Measurements from ENCODE around the gene MAB21L4.
"Not testable (repeated sequence)": the region's sequence is repeated elsewhere in the genome, so short reads cannot be mapped to it uniquely, and the experiment has no call there.

The MAB21L4 gene

DNA sequence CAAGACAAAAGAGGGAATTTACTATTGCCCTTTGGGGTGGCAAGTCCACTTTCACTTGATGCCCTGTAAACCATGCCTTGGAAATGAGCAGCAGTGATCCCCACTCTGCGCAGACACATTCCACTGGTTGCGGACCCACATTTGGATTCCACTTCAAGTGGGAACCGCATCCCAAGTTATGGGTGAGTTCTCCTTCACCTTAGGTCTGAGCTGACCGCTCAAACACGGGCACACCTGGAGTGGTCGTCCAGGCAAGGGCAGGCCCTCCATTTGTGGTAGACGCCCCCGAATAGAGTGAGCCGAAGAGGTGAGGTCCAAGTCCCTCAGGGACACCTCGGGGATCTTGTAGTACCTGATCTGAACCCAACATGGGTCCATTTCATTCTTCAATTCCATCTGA is 37.1 kb downstream of the MAB21L4 start:
- DNase-seq (ENCODE audit: low read depth, low spot score): no peak

DNA sequence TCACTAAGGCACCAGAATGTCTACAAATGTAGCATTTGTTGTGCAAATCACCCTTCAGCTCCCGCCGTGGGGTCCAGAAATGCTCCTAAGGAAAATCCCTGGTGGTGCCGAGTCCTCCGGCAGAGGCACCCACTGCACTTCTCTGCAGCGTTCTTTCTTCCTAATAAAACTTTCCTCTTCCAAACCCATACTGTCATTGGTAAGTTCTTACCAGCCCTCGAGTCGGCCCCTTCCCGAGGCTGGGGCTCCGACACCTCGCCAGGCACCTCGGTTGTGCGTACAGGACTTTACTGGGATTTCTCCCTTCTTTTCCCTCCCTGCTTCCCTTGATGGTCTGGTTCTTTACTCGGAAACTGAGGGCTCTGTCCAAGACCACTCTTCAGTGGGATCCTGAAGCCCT is 37.6 kb downstream of the MAB21L4 start:
- DNase-seq (ENCODE audit: low read depth, low spot score): no peak

GRCh38 chr2:240857039-240858008 is 38.6 kb downstream of the MAB21L4 start:
- no peak for DNase-seq (ENCODE audit: low read depth, low spot score)

DNA sequence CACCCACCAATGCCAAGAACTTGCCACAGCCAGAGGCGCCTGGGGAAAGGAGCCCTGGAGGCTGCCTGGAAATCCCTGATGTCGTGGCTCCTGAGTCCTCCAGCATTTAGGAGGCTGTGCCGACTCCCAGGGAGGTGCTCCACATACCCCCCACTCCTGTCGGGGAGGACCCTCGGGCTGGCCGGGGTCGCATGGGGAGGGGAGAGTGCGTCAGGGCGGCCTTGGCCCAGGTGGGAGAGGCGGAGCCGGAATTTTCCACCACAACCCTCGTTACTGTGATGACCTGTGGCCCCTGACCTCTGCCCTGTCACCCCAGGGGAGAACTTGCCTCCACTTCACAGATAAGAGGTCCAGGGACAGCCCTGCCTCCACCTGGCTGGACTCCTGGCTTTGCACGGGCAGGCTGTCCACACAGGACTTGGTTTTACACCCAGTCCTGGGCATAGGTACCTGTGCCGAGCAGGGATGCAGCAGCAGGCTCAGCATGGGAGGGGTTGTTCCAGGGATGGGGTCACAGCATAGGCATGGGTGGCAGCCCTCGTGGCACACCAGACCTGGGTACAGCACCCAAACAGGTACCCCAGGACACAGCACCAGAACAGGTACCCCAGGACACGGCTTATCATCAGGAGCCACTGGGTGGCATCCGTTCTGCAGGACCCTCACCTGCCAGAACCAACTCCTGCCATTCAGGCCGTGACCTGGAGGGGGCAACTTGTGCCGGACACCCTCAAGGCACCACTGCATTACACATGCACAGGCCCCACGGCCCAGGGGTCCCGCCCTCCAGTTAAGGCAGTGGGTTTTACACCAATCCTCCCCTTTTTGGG is 39.6 kb downstream of the MAB21L4 start:
- DNase-seq (ENCODE audit: low read depth, low spot score): peak; percentile 28

DNA sequence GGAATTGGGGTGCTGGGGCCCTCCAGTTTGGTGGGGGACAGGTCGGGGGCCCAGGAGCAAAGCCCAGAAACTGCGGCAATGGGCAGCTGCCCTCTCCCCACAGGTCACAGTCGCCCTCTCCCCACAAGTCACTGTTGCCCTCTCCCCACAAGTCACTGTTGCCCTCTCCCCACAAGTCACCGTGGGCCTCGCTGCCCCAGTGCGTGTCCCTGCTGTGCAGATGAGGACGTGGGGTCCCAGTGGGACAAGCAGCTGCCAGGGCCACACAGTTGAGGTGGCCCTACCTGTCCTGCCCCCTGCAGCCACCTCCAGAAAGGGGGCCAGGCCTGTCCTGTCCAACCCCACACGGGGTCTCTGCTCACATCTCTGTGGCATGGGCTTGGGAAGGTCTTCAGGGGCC is 40.3 kb downstream of the MAB21L4 start:
- DNase-seq (ENCODE audit: low read depth, low spot score): no peak

GRCh38 chr2:240852671-240853314 is 43.2 kb downstream of the MAB21L4 start:
- no peak for DNase-seq (ENCODE audit: low read depth, low spot score)

GRCh38 chr2:240851078-240851991 is 44.6 kb downstream of the MAB21L4 start:
- DNase-seq (ENCODE audit: low read depth, low spot score): peak; percentile 57

- DNase-seq (ENCODE audit: low read depth, low spot score): no peak
Observed at GRCh38 chr2:240850756-240851077, 45.2 kb downstream of the MAB21L4 start.

- DNase-seq (ENCODE audit: low read depth, low spot score): no peak
Observed at GRCh38 chr2:240850026-240850425, 45.9 kb downstream of the MAB21L4 start.

DNA sequence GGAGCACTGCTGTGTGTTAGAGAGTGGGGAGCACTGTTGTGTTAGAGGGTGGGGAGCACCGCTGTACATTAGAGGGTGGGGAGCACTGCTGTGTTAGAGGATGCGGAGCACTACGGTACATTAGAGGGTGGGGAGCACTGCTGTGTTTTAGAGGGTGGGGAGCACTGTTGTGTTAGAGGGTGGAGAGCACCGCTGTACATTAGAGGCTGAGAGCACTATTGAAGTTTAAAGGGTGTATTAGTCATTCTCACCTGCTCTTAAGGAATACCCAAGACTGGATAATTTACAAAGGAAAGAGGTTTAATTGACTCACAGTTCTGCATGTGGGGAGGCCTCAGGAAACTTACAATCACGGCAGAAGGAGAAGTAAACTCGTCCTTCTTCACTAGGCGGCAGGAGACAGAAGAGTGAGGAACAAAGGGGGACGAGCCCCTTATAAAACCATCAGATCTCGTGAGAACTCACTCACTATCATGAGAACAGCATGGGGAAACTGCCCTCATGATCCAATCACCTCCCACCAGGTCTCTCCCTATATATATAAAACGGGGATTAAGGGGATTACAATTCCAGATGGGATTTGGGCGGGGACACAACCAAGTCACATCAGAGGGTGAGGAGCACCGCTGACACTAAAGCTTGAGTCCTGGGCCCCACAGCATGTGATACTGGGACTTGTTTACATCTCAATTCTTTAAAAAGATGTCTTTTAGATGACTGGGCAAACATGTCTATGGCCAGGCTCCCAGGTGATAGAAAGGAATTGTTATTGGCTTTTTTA is 46.9 kb downstream of the MAB21L4 start:
- no peak for DNase-seq (ENCODE audit: low read depth, low spot score)

DNA sequence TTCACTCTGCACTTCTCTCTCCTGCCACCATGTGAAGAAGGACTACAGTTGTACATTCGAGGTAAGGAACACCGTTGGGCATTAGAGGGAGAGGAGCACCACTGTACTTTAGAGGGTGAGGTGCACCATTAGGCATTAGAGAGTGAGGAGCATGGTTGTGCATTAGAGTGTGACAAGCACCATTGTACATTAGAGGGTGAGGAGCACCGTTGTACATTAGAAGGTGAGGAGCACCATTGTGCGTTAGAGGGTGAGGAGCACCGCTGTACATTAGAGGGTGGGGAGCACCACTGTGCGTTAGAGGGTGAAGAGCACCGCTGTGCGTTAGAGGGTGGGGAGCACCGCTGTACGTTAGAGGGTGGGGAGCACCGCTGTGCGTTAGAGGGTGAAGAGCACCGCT is 48.1 kb downstream of the MAB21L4 start:
- DNase-seq (ENCODE audit: low read depth, low spot score): no peak

DNA sequence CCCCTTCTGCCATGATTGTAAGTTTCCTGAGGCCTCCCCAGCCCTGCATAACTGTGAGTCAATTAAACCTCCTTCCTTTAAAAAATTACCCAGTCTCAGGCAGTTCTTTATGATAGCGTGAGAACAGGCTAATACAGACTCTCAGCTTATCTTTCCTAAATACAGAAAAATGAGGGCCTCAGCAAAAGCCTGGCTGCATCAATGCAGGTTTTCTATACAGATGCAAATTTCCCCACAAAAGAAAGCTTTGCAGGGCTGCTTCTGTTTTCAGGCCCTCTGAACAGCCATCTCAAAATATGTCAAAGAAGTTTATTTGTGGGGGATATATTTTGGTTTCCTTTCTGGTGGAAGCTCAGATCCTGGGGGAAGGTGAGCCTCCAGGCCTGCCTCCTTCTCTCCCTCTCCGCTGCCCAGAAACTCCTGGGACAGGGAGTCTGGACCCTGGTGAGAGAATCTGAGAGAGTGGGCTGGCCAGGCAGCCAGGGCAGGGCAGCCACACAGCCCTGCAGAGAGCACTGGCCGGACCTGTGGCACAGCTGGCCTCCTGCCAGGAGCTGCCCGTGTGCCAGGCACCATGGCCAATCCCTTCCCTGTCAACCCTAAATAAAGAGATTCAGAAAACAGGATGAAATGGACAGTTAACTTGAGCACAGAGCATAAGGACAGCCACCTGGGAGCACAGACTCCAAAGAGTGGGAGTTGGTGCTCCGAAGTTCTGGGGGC is 48.9 kb downstream of the MAB21L4 start:
- no peak for DNase-seq (ENCODE audit: low read depth, low spot score)

- DNase-seq (ENCODE audit: low read depth, low spot score): not testable (repeated sequence)
Observed at GRCh38 chr2:240846309-240846708, 49.6 kb downstream of the MAB21L4 start.

DNA sequence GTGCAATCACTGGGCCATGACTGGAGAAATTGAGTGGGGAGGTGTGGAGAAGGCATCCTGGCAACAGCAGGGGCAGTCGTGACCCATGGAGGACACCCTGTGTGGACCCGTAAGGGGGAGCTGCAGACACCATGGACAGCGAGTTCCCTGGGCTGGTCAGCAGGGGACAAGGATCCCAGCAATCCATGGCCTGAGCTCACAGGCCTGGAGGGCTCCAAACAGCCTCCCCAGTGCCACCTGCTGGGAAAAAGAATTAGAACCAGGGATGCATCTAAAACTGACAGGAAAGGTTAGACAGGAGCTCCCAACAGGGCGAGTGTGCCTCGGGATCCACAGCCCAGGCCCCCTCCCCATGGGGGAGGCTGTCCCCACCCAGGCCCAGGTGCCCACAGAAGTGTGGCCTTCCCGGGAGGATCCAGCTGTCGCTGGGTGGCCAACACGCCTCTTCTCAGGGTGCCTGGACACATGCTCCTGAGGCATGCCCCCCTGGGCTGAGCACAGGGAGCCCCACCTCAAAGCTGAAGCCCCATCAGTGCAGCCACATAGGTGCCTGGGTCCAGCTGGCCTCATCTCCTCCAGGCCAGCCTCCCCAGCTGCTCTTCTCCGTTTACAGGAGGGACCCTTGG is 55.4 kb downstream of the MAB21L4 start:
- no peak for DNase-seq (ENCODE audit: low read depth, low spot score)

DNA sequence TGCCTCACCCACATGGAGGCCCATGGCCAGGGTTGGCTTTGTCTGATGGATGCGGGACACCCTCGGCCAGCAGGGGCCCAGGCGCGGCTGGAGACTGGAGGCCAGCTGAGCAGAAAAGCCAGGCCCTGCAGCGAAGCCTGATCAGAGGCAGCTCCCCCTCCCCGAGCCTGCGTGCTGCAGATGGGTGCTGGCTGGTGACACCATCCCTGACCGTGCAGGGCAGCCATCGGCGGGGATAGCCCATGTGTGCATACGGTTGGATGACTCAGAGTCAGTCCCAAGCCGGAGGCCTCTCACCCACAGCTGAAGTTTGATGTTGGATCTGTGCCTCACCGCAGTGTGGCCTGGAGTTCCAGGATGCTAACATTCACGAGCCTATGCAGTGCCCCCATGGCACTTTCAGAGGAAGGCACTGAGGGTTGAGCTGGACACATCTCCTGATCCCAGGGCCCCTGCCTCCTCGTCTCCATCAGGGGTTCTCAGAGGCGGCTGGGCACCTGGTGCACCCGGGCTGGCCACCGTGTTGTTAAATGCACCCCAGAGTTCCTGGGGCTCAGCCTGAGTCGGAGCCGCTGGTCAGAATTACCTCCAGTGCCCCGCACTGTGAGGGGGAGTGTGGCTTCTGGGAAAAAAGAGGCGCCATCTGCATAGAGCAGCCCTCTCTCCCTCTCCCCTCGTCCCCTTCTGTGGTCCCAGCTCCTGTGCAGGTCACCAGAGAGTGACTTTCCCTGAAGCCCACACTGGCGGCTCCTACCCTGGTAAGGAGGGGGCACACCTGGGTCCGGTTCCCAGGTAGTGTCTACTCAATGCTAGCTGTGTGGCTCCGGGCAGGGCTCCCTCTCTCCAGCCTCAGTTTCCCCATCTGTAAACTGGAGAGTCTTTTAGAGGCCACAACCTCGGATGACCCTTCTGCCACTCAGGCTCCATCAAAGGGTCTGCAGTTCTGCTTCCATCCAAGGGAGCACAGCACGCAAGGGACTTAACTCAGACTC is 56.5 kb downstream of the MAB21L4 start:
- no peak for DNase-seq (ENCODE audit: low read depth, low spot score)

DNA sequence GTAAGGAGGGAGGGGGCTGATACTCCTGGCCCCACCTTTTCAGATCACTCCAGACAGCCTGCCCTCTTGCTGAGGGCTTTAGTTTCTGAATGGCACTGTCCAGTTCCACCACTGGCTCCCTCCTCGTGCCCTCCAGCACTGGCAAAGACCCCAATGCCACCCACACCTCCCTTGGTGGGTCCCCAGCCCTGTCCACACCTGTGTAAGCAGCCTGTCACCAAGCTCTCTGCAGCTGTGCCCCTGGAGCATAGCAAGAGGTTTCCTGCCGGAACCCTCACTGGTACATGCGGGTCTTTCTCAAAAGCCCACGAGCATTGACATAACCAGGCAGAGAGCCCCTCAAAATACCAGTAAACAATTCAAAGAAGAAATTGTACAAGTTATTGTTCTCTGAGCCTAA is 58.3 kb downstream of the MAB21L4 start:
- DNase-seq (ENCODE audit: low read depth, low spot score): no peak

DNA sequence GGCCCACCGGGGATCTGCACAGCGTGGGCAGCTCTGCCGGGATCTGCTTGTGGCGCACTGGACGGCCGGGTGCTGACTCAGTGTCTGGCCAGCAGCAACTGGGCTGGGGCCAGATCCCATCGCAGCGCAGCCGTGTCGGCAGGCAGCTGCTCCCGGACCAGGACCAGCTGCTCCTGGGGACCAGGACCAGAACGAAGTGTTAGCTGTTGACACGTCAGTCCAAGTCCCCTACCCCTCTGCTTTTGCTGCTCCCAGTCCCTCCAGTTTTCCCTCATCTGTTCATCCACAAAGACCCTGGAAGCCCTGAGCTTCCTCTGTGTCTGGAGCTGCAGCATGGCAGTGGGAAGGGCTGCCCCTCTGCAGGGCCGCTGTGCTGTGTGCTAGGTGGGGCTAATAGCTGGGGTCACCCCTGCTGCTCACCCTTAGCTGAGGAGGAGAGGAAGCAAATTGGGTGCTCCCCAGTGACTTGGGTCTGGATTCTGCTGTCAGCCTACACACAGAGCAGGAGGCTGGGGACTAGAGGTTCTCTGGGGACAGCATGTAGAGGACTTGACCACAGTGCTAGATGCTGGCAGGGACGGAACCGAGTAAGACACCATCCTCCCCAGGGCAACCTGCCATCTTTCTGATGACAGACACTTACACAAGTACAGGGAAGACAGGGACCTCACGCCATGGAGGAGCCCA is 59.0 kb downstream of the MAB21L4 start:
- no peak for DNase-seq (ENCODE audit: low read depth, low spot score)
